Measurements from ENCODE around the gene NAA25.
"Not testable (repeated sequence)": the region's sequence is repeated elsewhere in the genome, so short reads cannot be mapped to it uniquely, and the experiment has no call there.

Gene NAA25

DNA sequence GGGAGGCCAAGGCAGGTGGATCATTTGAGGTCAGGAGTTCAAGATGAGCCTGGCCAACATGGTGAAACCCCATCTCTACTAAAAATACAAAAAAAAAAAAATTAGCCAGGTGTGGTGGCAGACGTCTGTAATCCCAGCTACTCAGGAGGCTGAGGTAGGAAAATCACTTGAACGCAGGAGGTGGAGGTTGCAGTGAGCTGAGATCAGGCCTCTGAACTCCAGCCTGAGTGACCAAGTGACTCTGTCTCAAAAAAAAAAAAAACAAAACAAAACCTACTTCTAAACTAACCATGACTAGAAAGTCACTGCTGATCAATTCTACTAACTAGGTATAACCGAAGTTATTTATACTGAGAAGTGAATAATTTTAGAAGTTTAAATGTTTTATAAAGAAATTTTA lies 99.0 kb downstream of the NAA25 start:
- DNase-seq (ENCODE audit: low read depth), result not testable (repeated sequence)

DNA sequence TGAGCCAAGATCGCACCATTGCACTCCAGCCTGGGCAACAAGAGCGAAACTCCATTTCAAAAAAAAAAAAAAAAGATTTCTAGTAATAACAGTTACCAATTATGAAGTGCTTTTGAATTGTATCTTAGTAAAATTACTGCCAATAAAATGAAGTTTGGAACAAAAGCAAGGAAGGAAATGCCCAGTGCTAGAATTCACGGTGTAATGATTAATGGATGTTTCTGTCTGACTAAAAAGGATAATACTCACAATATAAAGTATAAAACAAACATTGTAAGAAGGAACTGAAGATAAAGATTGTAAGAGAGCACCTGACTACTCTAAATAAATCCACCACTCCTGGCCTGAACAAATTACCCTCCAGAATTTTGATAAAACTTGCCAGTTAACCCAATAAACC lies 99.7 kb downstream of the NAA25 start:
- DNase-seq (ENCODE audit: low read depth), result no peak

DNA sequence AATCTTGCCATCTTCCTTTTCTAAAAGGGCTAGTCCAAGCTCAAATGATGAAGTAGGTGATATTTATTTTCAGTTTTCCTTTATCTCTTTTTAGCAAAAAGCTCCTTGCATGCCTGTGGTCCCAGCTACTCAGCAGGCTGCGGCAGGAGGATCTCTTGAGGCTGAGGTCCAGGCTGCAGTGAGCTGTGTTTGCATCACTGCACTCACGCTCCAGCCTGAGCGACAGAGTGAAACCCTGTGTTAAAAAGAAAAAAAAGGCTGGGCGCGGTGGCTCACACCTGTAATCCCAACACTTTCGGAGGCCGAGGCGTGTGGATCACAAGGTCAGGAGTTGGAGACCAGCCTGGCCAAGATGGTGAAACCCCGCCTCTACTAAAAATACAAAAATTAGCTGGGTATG lies 100.6 kb downstream of the NAA25 start:
- no peak for DNase-seq (ENCODE audit: low read depth)

GRCh38 chr12:112005419-112006395 lies 102.9 kb downstream of the NAA25 start:
- no peak for DNase-seq (ENCODE audit: low read depth)

GRCh38 chr12:112004041-112004440 lies 104.5 kb downstream of the NAA25 start:
- DNase-seq (ENCODE audit: low read depth), result no peak

- DNase-seq (ENCODE audit: low read depth), result no peak
These were observed 107.0 kb downstream of the NAA25 start for GRCh38 chr12:112001576-112001975.

DNA sequence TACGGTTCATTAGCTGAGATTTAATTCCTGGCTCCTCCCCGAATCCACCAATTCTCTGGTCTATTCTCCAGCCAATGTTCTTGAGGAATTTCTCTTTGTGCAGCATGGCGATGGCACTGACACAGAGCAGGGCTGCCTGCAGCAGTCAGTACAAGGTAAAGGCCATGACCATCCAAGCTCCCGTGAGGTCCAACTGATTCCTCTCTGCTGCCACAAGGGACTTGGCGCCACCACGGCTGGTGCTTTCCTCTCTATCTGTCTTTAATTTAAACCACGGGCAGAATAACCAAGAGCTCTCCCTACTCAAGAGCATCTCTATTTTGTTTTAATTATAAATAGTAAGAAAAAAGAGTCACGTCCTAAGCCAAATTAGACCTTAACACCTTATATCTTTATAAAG lies 107.8 kb downstream of the NAA25 start:
- no peak for DNase-seq (ENCODE audit: low read depth)

GRCh38 chr12:111999129-111999528 lies 109.5 kb downstream of the NAA25 start:
- DNase-seq (ENCODE audit: low read depth), result not testable (repeated sequence)

- DNase-seq (ENCODE audit: low read depth), result no peak
These were observed 110.6 kb downstream of the NAA25 start for GRCh38 chr12:111998015-111998414.

DNA sequence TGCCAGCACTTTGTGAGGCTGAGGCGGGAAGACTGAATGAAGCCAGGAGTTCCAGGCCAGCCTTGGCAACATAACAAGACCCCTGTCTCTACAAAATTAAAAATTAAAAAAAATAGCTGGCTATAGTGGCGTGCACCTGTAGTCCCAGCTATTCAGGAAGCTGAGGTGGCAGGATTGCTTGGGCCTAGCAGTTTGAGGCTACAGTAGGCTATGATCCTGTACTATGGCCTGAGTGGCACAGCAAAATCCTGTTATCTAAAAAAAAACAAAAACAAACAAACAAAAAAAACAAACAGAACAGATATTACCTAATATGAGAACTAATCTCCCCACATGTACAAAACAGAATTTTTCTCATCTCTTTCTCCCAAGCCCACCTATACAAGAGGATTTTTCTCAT lies 111.3 kb downstream of the NAA25 start:
- no peak for DNase-seq (ENCODE audit: low read depth)

- no peak for DNase-seq (ENCODE audit: low read depth)
These were observed 112.7 kb downstream of the NAA25 start for GRCh38 chr12:111995782-111996480.

DNA sequence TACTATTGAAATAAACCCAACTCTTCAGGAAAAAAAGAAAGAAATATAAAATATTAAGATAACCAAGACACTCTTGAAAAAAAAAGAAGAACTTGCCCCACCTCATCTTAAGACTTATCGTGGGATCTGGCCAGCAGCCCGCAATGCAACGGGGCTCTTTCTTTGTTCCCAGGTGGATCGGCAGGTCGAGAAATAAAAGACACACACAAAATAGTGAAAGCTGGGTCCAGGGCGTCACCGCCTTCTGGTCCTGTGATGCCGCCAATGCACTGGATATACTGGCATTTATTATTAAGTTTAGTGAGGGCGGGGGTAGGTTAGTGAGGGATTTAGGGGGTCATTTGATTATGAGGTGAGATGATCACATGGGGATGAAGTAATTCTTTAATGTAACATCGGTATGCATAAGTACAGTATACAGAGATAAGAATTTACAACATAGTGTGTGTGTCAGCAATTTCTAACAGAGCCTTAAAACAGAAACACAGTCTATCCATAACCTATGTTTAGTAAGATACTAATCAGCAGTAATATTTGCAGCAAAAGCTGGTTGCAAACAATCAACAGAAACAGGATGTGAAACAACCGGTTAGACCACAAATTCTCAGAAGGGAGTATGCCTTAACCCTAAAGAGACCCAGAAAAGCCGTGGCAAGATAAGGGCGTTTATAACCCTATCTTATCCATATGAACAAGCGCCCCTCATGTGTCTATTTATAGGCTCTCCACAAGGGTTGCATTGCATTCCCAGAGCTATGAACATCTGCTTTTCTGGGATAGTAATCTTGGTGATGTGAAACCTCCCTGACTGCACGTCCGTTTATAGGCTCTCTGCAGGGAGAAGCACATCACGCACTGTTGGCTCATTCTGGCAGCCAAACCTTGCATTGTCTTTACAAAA lies 114.1 kb downstream of the NAA25 start:
- not testable (repeated sequence) for DNase-seq (ENCODE audit: low read depth)

DNA sequence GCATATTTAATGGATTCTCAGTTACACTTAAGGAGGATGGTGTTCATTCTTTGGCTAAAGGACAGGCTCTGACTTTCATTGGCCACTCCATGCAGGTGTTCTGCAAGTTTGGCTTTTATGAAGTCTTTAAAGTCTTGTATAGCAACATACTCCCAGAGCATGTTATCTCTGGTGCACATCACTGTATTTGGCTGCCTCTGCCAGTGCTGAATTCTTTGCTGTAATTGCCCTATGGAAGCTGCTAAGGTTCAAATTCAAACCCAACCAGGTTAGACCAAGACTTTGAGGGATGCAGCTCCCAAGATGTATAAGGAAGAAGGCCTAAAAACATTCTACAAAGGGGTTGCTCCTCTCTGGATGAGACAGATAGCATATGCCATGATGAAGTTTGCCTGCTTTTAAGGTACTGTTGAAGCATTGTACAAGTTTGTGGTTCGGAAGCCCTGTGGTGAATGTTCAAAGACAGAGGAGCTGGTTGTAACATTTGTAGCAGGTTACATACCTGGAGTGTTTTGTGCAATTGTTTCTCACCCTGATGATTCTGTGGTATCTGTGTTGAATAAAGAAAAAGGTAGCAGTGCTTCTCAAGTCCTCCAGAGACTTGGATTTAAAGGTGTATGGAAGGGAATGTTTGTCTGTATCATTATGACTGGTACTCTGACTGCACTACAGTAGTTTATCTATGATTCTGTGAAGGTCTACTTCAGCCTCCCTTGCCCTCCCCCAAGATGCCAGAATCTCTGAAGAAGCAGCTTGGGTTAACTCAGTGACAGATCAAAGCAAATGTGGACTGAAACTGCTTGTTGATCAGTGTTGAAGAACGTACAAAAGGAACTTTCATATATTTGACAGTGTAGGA lies 115.1 kb downstream of the NAA25 start:
- no peak for DNase-seq (ENCODE audit: low read depth)

GRCh38 chr12:111992464-111992863 lies 116.1 kb downstream of the NAA25 start:
- no peak for DNase-seq (ENCODE audit: low read depth)

DNA sequence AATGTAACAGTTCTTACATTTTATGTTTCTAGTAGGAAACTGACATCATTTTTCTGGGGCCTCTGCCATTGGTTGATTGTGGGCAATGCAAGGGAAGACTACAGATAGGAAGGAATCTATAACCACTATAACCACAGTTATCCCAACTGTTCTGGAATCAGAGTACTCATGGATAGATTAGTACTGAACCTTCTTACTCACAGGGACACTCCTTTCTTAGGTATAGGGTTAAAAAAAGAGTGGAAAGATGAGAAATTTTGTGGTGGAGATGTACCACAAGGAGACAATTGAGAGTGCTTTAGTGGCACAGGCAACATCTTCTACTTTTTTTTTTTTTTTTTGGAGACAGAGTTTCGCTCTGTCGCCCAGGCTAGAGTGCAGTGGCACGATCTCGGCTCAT lies 116.6 kb downstream of the NAA25 start:
- DNase-seq (ENCODE audit: low read depth), result no peak

DNA sequence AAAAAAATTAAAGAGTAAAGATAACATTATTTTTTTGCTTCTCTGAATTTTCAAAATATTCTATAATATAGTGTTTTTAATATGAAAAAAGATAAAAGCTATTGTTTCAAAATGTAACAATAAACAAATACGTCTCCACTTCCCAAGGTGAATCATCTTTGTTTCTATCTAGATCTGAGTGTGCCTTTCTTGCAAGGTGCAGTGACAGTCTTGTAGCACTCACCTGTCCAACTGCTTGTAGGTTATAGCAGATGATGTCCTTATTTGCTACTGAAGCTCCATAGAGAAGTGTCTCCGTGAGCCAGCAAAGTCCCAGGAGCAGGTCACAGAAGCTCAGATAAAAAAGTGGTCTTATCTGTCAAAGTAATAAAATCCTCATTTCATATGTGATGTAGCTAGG lies 117.0 kb downstream of the NAA25 start:
- no peak for DNase-seq (ENCODE audit: low read depth)

DNA sequence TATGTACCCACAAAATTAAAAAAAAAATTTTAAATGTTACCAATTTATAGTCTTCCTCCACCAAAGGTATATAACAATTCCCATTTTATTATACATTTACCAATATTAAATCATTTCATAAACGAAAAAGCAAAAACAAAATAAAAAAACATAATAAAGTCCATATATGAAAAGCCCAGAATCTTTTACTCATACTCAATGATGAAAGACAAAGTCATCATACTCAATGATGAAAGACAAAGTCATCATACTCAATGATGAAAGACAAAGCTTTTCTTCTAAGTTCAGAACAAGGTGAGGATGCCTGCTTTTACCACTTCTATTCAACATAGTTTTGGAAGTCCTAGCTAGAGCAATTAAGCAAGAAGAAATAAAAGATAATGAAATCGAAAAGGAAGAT lies 123.8 kb downstream of the NAA25 start:
- DNase-seq (ENCODE audit: low read depth), result no peak

DNA sequence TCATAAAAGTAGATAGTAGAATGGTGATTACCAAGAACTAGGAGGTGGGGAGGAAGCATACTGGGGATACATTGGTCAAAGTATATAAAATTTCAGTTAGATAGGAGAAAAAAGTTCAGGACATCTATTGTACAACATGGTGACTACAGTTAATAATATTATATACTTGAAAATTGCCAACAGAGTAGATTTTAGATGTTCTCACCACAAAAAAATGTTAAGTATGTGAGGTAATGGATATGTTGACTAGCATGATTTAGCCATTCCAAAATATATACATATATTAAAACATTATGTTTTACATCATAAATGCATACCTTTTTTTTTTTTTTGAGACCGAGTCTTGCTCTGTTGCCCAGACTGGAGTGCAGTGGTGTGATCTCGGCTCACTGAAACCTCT lies 126.6 kb downstream of the NAA25 start:
- DNase-seq (ENCODE audit: low read depth), result no peak

DNA sequence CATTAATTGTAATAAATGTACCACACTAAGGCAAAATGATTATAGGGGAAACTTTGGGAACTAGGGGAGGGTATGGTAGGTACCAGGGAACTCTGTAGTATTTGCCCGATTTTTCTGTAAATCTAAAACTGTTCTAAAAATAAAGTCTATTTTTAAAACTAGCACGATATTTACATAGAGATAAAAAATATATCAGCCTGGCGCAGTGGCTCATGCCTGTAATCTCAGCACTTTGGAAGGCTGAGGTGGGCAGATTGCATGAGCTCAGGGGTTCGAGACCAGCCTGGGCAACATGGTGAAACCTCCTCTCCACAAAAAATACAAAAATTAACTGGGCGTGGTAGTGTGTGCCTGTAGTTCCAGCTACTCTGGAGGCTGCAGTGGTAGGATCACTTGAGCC lies 128.0 kb downstream of the NAA25 start:
- DNase-seq (ENCODE audit: low read depth), result no peak

- DNase-seq (ENCODE audit: low read depth), result no peak
These were observed 130.0 kb downstream of the NAA25 start for GRCh38 chr12:111978545-111978944.

GRCh38 chr12:111976860-111977259 lies 131.7 kb downstream of the NAA25 start:
- DNase-seq (ENCODE audit: low read depth), result no peak

Measured in stimulated activated CD8-positive, alpha-beta memory T cell treated with anti-CD3 and anti-CD28 coated beads, Interleukin-12 subunit alpha, Interleukin-12 subunit beta, amount 100 ng/mL, for 4 hours (primary cell).